EL (cell line): ENCODE measurements around the gene NUCKS1.
A peak's percentile ranks its signal among the peaks of the same experiment; 100 is the strongest.

Source experiments
- DNase-seq: peaks from one replicate; pipeline ENCODE4 v3.0.0-alpha.2; 2016

Gene NUCKS1

GRCh38 chr1:205769641-205770365 lies 19.8 kb upstream of the NUCKS1 start:
- DNase-seq = peak; percentile 53

GRCh38 chr1:205767248-205767647 lies 17.3 kb upstream of the NUCKS1 start:
- no peak for DNase-seq

DNA sequence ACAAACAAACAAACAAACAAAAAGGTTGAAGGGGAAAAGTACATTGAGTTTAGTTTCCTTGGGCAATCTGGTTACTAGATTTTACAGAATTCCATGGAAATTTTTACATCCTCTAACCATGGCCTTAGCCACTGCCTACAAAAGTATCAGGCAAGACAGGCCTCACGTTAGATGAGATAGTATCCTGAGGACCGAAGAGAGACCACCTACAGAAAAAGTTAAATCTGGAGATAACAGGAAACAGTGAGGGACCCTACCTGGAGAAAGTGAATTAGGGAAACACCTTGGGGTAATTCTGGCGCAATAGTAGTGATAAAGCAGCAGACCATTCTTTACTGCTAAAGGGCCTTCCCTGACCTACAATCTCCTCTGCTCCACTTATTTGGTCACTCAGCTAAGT lies 16.6 kb upstream of the NUCKS1 start:
- DNase-seq = no peak

DNA sequence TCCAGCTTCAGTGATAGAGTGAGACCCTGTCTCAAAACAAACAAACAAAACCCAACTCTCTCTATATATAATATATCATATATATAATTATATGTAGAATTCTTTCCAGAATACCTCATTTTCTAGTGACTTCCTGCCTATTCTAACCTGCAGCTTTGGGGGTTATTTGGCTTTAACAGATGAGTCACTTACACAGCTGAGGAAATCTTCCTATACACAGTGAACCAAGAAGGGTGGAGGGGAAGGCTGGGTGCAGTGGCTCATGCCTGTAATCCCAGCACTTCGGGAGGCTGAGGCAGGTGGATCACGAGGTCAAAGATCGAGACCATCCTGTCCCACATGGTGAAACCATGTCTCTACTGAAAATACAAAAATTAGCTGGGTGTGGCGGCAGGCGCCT lies 16.1 kb upstream of the NUCKS1 start:
- DNase-seq = peak; percentile 61

- no peak for DNase-seq
These were observed 14.6 kb upstream of the NUCKS1 start for GRCh38 chr1:205764578-205764977.

- no peak for DNase-seq
These were observed 14.0 kb upstream of the NUCKS1 start for GRCh38 chr1:205763980-205764379.

- DNase-seq = no peak
These were observed 10.6 kb upstream of the NUCKS1 start for GRCh38 chr1:205760606-205761005.

GRCh38 chr1:205756552-205756951 lies 6.6 kb upstream of the NUCKS1 start:
- DNase-seq = no peak

DNA sequence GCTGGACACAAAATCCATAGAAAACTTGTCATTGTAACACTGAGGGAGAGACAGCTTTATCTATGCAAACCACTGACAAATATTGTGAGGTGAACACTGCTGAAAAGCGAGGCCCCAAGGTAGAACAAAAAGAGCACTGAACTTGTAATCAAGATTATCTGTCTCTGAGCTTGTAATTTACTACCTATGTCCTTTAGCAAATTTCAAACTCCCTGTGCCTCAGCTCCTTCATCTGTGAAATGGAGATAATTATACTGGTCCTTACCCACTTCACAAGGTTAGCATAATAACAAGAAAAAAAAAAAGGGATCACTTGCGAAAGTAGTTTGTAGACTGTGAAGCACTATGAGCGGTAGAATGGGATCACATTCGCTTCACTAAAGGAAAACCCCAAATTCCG lies 4.9 kb upstream of the NUCKS1 start:
- DNase-seq = no peak

DNA sequence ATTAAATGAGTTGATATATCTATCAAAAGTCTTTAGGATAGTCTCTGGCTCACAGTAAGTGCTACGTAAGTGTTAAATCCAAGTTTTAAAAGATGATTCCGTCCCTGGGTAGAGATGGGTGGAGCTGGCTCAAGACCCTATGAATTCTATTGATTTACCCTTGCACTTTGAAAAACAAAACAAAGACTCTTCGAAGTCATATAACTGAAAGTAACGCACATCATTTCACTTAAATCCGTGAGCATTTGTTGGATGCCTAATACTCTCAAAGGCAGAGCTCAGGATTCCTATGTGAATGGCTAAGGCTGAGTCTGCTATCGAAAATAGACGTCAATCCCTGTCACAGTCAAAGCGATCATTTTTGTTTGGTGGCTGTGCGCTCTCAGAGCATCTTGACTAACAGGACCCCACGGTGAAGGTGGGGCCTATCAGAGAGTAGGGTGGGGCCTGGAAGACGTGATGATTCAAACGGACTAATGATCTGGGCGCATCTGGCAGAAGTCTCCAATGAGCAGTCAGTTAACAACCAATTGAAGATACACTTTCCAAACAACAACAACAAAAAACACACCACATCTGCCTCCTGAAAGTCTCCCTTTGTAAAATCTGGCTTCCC lies 1.2 kb upstream of the NUCKS1 start:
- peak; percentile 19 for DNase-seq

DNA sequence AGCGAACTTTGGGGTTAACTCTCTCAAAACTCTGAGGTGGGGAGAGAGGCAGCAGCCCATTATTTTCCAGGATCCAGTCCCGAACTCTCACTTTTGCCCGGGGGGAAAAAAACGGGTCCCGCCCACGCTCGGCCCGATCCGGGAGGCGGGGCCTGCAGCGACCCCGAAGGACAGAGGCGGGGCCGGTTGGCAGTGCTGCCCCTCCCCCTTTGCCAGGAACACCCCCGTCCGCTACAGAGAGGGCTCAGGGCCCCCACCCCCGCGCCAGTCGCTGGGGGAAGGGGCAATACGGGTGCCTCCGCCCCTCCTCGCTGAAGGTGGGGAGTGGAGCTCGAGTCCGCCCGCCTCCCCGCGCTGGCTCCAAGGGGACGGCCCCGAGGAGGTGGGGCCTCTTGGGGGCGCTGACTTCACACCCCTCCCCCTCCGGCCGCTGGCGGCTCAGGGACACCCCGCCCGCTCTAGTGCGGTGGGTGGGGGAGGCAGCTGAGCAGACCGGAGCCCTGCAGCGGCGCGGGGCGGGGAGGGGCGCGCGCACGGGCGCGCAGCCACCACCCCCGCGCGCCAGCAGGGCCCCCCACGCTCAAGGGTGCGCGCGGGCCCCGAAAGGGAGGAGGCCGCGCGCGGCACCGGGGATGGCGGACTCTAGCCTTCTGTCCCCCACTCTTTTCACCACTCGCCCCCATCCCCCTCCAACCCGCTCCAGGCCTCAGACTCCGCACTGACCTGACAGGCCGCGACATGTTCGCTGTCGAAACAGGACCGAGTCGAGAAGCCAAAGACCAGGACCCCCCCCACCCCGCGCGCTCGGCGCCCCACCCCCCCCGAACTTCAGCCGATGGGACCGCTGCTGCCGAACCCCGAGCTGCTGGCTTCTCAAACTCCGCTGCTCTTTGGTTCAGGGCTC lies 496 bp downstream of the NUCKS1 start:
- DNase-seq = peak; percentile 98

- peak; percentile 59 for DNase-seq
These were observed 1.4 kb downstream of the NUCKS1 start for GRCh38 chr1:205748403-205749233.

GRCh38 chr1:205746757-205747412 lies 3.1 kb downstream of the NUCKS1 start:
- DNase-seq = no peak

DNA sequence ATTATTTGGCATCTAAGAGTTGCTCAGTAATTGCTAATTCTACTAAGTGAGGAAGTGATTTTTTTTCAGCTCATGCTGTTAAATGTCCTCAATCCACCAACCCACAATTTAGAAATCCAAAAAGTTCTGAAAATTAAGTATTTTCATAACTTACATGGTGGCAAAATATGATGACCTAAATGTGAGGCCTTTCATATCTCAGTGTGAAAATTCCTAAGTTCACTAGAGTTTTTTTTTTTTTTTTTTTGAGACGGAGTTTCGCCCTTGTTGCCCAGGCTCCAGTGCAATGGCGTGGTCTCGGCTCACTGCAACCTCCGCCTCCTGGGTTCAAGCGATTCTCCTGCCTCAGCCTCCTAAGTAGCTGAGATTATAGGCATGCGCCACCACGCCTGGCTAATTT lies 5.6 kb downstream of the NUCKS1 start:
- DNase-seq = no peak

GRCh38 chr1:205743977-205744376 lies 6.0 kb downstream of the NUCKS1 start:
- no peak for DNase-seq

GRCh38 chr1:205741681-205742080 lies 8.3 kb downstream of the NUCKS1 start:
- no peak for DNase-seq

DNA sequence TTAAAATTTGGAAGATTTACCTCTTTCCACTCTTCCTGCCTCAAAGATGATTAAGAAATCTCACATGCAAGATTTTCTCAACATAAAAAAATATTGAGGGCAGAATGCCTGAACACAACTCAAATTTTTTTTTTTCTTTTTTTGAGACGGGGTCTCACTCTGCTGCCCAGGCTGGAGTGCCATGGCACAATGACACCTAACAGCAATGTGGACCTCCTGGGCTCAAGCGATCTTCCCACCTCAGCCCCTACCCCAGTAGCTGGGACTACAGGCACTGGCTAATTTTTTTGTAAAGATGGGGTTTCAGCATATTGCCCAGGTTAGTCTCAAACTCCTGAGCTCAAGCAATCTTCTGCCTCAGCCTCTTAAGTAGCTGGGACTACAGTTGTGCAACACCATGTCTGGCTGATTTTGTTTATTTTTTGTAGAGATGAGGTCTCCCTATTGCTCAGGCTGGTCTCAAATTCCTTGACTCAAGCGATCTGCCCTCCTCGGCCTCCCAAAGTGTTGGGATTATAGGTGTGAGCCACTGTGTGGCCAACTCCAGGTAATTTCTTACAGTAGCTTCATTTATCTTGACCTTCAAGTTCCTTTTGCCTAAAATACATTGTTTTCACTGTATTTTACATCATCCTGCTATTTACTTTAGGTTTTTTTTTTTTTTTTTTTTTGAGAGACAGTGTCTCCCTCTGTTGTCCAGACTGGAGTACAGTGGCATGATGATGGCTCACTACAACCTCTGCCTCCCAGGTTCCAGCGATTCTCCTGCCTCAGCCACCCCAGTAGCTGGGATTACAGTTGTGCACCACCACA lies 10.4 kb downstream of the NUCKS1 start:
- DNase-seq = peak; percentile 68

DNA sequence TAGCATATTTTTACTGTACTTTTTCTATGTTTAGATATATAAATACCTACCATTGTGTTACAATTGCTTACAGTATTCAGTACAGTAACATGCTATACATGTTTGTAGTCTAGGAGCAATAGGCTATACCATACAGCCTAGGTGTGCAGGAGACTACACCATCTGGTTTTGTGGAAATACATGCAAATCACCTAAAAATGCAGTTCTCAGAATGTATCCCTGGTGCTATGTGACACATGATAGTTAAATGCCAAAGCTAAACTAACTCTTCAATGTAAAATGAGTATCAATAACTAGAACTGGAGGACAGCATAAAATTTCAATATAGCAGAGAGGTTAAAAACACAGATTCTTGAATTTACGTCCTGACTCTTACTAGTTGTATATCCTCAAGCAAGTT lies 14.8 kb downstream of the NUCKS1 start:
- no peak for DNase-seq

GRCh38 chr1:205733438-205734175 lies 16.4 kb downstream of the NUCKS1 start:
- no peak for DNase-seq

DNA sequence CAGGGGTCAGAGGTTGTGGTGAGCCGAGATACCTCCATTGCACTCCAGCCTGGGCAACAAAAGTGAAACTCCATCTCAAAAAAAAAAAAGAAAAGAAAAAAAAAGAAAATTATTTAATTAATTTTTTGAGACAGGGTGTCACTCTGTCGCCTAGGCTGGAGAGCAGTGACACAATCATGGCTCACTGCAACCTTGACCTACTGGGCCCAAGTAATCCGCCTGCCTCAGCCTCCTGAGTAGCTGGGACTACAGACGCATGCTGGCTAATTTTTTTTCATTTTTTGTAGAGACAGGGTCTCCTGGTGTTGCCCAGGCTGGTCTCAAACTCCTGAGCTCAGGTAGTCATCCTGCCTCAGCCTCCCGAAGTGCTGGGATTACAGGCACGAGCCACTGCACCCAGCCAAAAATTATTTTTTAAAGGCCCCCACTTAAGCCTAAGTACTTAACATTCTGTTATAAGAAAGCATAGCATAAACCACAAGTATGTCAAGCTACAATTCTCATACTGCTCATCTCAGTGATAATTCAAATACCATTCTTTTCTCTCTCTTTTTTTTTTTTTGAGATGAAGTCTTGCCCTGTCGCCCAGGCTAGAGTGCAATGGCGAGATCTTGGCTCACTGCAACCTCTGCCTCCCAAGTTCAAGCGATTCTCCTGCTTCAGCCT lies 19.9 kb downstream of the NUCKS1 start:
- no peak for DNase-seq
